OCI-LY3 (cell line): Measurements from ENCODE around the gene HOXA6.

ENCODE experiments used
- H2AFZ ChIP-seq: fragments of 200-600, 300-600 bp; shearing (Covaris generic); 2 replicates; pipeline ENCODE4 v1.6.0; 2014; ENCODE audit warnings: antibody characterized with exemption, low read depth, low read length
- H3K27ac ChIP-seq: fragments of 200-600, 300-600 bp; sonication (generic); 2 replicates; pipeline ENCODE4 v1.5.1; 2014; ENCODE audit warnings: mild to moderate bottlenecking, low read length, moderate library complexity, mixed read lengths
- H3K27me3 ChIP-seq: fragments of 200-600, 300-600 bp; sonication (generic); 2 replicates; pipeline ENCODE4 v1.6.1; 2014; ENCODE audit warnings: low read depth, low read length, mixed read lengths
- H3K36me3 ChIP-seq: fragments of 200-600, 300-600 bp; sonication (generic); replicated peaks from 2 replicates; pipeline ENCODE3; 2014; ENCODE audit warnings: low read depth, low read length, mixed read lengths
- H3K4me1 ChIP-seq: fragments of 300-600, 200-600 bp; sonication (generic); 2 replicates; pipeline ENCODE4 v1.6.1; 2014; ENCODE audit warnings: low read length, mixed read lengths
- H3K4me2 ChIP-seq: fragments of 200-600, 300-600 bp; sonication (generic); 2 replicates; pipeline ENCODE4 v1.6.1; 2014; ENCODE audit warnings: low read length, mixed read lengths
- H3K4me3 ChIP-seq: fragments of 300-600, 200-600 bp; sonication (generic); 2 replicates; pipeline ENCODE4 v1.5.1; 2014; ENCODE audit warnings: antibody characterized with exemption, mild to moderate bottlenecking, low read length, moderate library complexity
- H3K79me2 ChIP-seq: fragments of 300-600, 200-600 bp; shearing (Covaris generic); 2 replicates; pipeline ENCODE4 v1.6.1; 2014; ENCODE audit warnings: mild to moderate bottlenecking, low read length, mixed read lengths
- H3K9ac ChIP-seq: fragments of 300-600, 200-600 bp; shearing (Covaris generic); 2 replicates; pipeline ENCODE4 v1.6.0; 2014; ENCODE audit warnings: mild to moderate bottlenecking, low read length, moderate library complexity
- H3K9me3 ChIP-seq: fragments of 200-600, 300-600 bp; shearing (Covaris generic); 2 replicates; pipeline ENCODE4 v1.6.1; 2014; ENCODE audit warnings: low read length, mixed read lengths; ENCODE audit not compliant: insufficient read depth
- H4K20me1 ChIP-seq: fragments of 200-600, 300-600 bp; sonication (generic); 2 replicates; pipeline ENCODE4 v1.6.1; 2016; ENCODE audit warnings: low read length, mixed read lengths; ENCODE audit not compliant: insufficient read depth
- EZH2phosphoT487 ChIP-seq: fragments of 200-600 bp; shearing (Covaris generic); IDR thresholded peaks from 2 replicates; pipeline ENCODE4 v1.6.1; 2018; ENCODE audit warnings: antibody characterized with exemption, mixed run types, low read depth
- TF ChIP-seq, protein P1 (sequence below): fragments of 200-600, 300-600 bp; sonication (generic); IDR thresholded peaks from 2 replicates; pipeline ENCODE4 v1.5.1; 2014; ENCODE audit warnings: antibody characterized with exemption, low read length, low read depth

HOXA6 gene

DNA sequence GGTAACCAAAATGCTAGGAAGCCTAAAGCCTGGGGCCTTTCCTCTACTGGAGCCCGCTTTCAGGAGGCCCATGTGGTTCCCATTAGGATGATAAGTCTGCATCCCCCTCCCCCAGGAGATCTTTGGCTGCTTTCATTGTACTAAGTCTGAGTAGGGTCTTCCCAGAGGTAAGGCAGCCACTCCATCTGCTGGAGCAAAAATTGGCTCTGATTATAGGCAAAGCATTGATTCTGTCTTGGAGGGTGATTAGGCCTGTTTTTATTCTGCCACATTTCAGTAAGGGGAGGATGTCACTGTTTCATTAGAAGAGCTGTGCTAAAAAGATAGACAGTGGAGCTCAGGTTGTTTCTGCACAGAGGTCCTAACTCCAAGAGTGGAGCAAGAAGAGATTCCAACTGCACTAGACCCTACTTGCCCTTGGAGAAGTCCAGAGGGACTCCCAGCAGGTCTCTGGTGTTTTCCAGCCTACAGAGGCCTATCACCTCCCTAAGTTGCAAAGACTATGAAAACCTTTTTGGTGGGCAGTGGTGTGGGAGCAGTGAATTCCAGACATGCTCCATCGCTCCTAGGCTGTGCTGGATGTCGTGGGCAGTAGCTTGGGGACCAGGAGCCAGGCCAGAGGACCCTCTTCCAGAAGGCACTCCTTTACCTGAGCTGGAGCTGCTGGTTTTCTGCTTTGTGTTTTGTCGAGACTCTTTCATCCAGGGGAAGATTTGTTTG is 37.9 kb downstream of the HOXA6 start:
- no peak overlapping the region for H3K4me3 ChIP-seq
- no peak overlapping the region for H3K4me2 ChIP-seq
- H2AFZ ChIP-seq = no peak overlapping the region
- no peak overlapping the region for H3K9ac ChIP-seq
- no peaks in the 10 kb centered on the region for H3K27me3 ChIP-seq
- H3K4me1 ChIP-seq = no peaks in the 10 kb centered on the region
- no peaks in the 10 kb centered on the region for H3K36me3 ChIP-seq
- H3K79me2 ChIP-seq = no peaks in the 10 kb centered on the region
- H4K20me1 ChIP-seq = no peaks in the 10 kb centered on the region
- no peak for TF ChIP-seq EZH2phosphoT487
- TF ChIP-seq, protein P1, sequence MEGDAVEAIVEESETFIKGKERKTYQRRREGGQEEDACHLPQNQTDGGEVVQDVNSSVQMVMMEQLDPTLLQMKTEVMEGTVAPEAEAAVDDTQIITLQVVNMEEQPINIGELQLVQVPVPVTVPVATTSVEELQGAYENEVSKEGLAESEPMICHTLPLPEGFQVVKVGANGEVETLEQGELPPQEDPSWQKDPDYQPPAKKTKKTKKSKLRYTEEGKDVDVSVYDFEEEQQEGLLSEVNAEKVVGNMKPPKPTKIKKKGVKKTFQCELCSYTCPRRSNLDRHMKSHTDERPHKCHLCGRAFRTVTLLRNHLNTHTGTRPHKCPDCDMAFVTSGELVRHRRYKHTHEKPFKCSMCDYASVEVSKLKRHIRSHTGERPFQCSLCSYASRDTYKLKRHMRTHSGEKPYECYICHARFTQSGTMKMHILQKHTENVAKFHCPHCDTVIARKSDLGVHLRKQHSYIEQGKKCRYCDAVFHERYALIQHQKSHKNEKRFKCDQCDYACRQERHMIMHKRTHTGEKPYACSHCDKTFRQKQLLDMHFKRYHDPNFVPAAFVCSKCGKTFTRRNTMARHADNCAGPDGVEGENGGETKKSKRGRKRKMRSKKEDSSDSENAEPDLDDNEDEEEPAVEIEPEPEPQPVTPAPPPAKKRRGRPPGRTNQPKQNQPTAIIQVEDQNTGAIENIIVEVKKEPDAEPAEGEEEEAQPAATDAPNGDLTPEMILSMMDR = no peak
- H3K27ac ChIP-seq = no peak overlapping the region
- no peaks in the 10 kb centered on the region for H3K9me3 ChIP-seq

DNA sequence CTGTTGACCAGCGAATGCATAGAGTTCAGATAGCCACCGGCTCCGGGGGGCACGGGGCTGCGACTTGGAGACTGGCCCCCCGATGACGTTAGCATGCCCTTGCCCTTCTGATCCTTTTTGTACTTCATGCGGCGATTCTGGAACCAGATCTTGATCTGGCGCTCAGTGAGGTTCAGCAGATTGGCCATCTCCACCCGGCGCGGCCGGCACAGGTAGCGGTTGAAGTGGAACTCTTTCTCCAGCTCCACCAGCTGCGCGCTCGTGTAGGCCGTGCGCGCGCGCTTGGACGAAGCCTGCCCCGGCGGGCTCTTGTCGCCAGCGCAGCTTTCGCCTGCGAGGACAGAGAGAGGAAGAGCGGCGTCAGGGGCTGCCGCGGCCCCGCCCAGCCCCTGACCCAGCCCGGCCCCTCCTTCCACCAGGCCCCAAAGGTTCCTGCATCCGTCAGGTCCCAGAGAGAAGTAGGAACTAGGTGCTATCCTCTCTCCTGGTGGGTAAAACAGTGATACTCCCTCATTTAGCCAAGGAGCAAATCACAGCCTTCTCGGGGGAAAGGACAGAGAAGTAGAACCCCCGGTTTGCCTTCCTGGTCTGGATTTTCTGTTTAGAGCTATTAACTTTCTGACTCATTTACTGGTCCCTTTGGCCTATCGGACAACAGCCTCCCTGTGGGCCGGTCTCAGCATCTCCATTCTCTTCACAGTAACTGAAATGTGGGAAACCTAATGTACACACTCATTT is 39.0 kb downstream of the HOXA6 start:
- Histone ChIP-seq H3K4me3 (no peak overlapping the region), H4K20me1 (no peaks in the 10 kb centered on the region), H3K27me3 (no peaks in the 10 kb centered on the region)

DNA sequence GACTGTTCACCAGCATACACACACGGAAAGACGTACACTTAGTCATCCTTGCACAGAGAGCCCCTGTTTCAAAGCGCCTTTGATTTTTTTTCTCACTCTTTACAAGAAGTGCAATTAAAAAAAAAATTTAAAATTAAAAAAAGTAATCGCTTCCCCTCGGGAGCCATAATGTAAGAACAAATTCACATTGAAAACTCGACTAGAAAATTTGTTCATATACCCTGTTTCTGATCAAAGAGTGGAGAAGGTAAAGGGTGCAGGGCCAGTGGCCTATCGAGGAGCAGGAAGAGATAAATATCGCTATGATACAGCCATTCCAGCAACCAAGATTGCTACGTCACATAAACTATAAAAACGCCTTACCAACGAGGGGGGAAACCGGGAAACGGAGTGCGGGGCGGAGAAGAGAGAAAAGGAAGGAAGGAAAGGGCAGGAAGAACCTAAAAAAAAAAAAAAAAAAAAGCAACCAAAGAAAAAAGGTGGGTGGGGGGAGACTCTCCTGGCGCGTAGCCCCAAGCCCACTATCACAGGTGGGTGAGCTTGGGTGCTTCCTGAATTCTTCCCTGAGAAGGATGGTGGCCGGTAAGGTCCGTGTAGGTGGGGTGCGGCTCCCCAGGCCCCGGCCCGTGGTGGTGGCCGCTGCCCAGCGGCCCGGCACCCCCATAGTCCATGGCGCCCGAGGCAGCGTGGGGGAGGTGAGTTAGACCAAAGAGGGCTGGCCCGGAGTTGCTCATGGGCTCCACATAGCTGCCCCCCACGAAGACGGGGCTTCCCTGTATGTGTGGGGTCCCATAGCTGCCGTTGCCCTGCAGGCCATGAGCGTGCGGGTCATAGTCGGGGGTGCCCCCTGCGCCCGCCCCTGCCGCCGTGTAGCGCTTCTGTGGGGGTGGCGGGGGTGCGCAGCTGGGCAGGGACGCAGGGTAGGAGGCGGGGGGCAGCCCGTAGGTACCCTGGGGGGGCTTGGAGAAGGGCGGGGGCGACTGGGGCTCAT is 39.9 kb downstream of the HOXA6 start:
- Histone ChIP-seq H3K4me2 (no peak overlapping the region), H3K36me3 (no peaks in the 10 kb centered on the region), H3K27me3 (no peaks in the 10 kb centered on the region), H3K4me3 (no peak overlapping the region), H3K27ac (no peak overlapping the region), H3K4me1 (no peaks in the 10 kb centered on the region), H3K9ac (no peak overlapping the region), H3K9me3 (no peaks in the 10 kb centered on the region), H2AFZ (no peak overlapping the region), H4K20me1 (no peaks in the 10 kb centered on the region), H3K79me2 (no peaks in the 10 kb centered on the region)
- TF ChIP-seq, protein P1 = no peak
- no peak for TF ChIP-seq EZH2phosphoT487

More for the DNA sequence above, 39.0 kb downstream of the HOXA6 start:
- Histone ChIP-seq H3K79me2 (no peaks in the 10 kb centered on the region), H3K4me1 (no peaks in the 10 kb centered on the region), H2AFZ (no peak overlapping the region), H3K36me3 (no peaks in the 10 kb centered on the region), H3K27ac (no peak overlapping the region), H3K9me3 (no peaks in the 10 kb centered on the region), H3K9ac (no peak overlapping the region), H3K4me2 (no peak overlapping the region)
- no peak for TF ChIP-seq EZH2phosphoT487
- TF ChIP-seq, protein P1 = no peak
